Lower leg skin (tissue), 3 donors: ENCODE data around the gene MTMR2.
"Not testable (repeated sequence)": the region's sequence is repeated elsewhere in the genome, so short reads cannot be mapped to it uniquely, and the experiment has no call there.

ENCODE experiments used
- CTCF ChIP-seq, 3 donors: fragments of 450-650 bp; IDR thresholded peaks; one replicate each; pipeline ENCODE4 v1.5.1; 2016; ENCODE audit warnings: antibody characterized with exemption in 3 of 3, mild to moderate bottlenecking in 3 of 3, moderate library complexity in 2 of 3
- POLR2A ChIP-seq, 2 donors: fragments of 450-650 bp; IDR thresholded peaks; one replicate each; pipeline ENCODE4 v1.6.1; 2016 to 2017; ENCODE audit warnings: antibody characterized with exemption in 2 of 2, mild to moderate bottlenecking in 1 of 2, moderate library complexity in 1 of 2

- TF ChIP-seq CTCF, POLR2A (IDR thresholded peaks at IDR 0.05): not testable (repeated sequence)
These were observed 117.4 kb downstream of the MTMR2 start for GRCh38 chr11:95806464-95806863.
